Endodermal cell (in vitro differentiated cells): ENCODE data around the gene AGXT. TPM values are rescaled to one million over a fixed set of nuclear protein-coding genes. Genes with fewer than 3 reads are reported as not detected.

Experiments
- DNase-seq: peaks from one replicate; pipeline ENCODE4 v3.0.0-alpha.2; 2017
- H3K27ac ChIP-seq: 2 replicates; pipeline ENCODE4 v1.5.1; 2013; ENCODE audit warnings: mild to moderate bottlenecking, low read depth, low read length, moderate library complexity
- H3K27me3 ChIP-seq: 2 replicates; pipeline ENCODE4 v1.6.1; 2013; ENCODE audit warnings: mild to moderate bottlenecking, low read length, moderate library complexity; ENCODE audit not compliant: insufficient read depth, control insufficient read depth, poor library complexity, severe bottlenecking
- H3K36me3 ChIP-seq: 2 replicates; pipeline ENCODE4 v1.7.0; 2013; ENCODE audit warnings: mild to moderate bottlenecking, low read length, moderate library complexity; ENCODE audit not compliant: control insufficient read depth, insufficient read depth
- H3K4me1 ChIP-seq: one replicate; pipeline ENCODE4 v1.7.0; 2013; ENCODE audit warnings: low read length; ENCODE audit not compliant: control insufficient read depth, insufficient read depth
- H3K4me3 ChIP-seq: 2 replicates; pipeline ENCODE4 v1.5.1; 2013; ENCODE audit warnings: mild to moderate bottlenecking, low read length, moderate library complexity
- H3K9ac ChIP-seq: 2 replicates; pipeline ENCODE4 v1.6.1; 2013; ENCODE audit warnings: mild to moderate bottlenecking, low read length, moderate library complexity; ENCODE audit not compliant: poor library complexity, severe bottlenecking; ENCODE audit errors: extremely low read depth
- H3K9me3 ChIP-seq: 2 replicates; pipeline ENCODE4 v1.6.1; 2013; ENCODE audit warnings: mild to moderate bottlenecking, low read length, moderate library complexity; ENCODE audit not compliant: control insufficient read depth
- H3K27ac Mint-ChIP-seq: 2 replicates; pipeline ENCODE4 v1.8.0; 2020; ENCODE audit warnings: mixed read lengths
- H3K27me3 Mint-ChIP-seq: 2 replicates; pipeline ENCODE4 v1.8.0; 2021; ENCODE audit warnings: mild to moderate bottlenecking, mixed read lengths; ENCODE audit not compliant: insufficient read depth
- H3K36me3 Mint-ChIP-seq: 2 replicates; pipeline ENCODE4 v1.8.0; 2020; ENCODE audit warnings: low read depth, mixed read lengths
- H3K4me1 Mint-ChIP-seq: 2 replicates; pipeline ENCODE4 v1.8.0; 2020; ENCODE audit warnings: mixed read lengths
- H3K4me3 Mint-ChIP-seq: 2 replicates; pipeline ENCODE4 v1.8.0; 2020; ENCODE audit warnings: mild to moderate bottlenecking, moderate library complexity, mixed read lengths
- H3K9me3 Mint-ChIP-seq: 2 replicates; pipeline ENCODE4 v1.8.0; 2020; ENCODE audit warnings: mild to moderate bottlenecking, mixed read lengths
- WGBS, 2 experiments: methylation state at CpG; one replicate each; pipeline versions ENCODE4 v1.1.5 to v1.1.7; 2013; ENCODE audit warnings: missing lambda C conversion rate in 2 of 2, mixed read lengths in 1 of 2; ENCODE audit not compliant: insufficient coverage in 1 of 2, insufficient read length in 1 of 2; 5-methylcytosine and 5-hydroxymethylcytosine counted together
- total RNA-seq, 2 donors: library from RNA; stranded (reverse); fragmentation: NEBNext Ultra II Directional in 1 of 2; extraction: Animal tissue kit (Norgen Biotek cat#: 25700) in 1 of 2; gene quantifications; 2 replicates in 1 of 2; 3 replicates in 1 of 2; pipeline ENCODE4 v1.2.1, GENCODE V29; 2021
- TF ChIP-seq, protein P1 (sequence below): fragments of 200-600 bp; sonication (generic); conservative IDR thresholded peaks from 2 replicates; pipeline ENCODE4 v1.5.0; 2021; ENCODE audit warnings: antibody characterized with exemption, mild to moderate bottlenecking

AGXT gene
- total RNA-seq, 2 donors from 2014 or later: 0.31 TPM; not detected in 1

DNA sequence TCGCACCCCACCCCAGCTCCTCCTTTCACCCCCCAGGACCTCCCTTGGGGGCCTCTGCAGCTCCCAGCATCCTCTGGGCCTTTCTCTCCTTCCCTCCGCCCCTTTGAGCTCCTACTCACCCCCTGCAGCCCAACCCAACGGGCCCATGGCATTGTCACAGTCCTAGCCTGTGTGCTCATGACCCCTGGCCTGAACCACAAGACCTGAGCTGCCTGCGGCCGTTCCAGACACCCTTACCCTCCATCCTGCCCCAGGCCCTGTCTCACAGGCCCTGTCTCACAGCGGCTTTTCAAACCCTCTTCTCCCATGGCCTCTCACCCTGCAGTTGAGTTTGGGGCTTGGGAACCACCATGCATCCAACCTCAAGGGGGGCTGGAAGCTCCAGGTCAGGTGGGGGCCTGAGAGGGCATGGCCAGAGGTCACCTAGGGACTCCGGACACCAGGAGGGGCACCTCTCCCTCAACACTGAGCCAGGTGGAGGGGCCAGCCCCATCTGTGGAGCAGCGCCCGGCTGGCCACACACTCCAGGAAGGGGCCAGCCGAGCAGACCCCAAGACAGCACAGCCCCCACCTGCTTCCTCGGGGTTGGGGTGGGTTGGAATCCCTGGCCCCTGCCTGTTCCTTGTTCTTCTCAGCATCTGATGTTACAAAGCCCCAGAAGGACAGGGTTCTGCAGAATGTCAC is 20.4 kb downstream of the AGXT start:
- Histone ChIP-seq H3K9me3 (no peaks in the 10 kb centered on the region), H3K9ac (no peak overlapping the region), H3K4me3 (no peak overlapping the region), H3K27ac (no peak overlapping the region), H3K27me3 (no peaks in the 10 kb centered on the region), H3K36me3 (no peaks in the 10 kb centered on the region), H3K4me1 (peaks cover 4% of the 10 kb centered on the region)
- no peaks in the 10 kb centered on the region for H3K9me3 Mint-ChIP-seq
- no peak overlapping the region for H3K4me3 Mint-ChIP-seq
- TF ChIP-seq, protein P1, sequence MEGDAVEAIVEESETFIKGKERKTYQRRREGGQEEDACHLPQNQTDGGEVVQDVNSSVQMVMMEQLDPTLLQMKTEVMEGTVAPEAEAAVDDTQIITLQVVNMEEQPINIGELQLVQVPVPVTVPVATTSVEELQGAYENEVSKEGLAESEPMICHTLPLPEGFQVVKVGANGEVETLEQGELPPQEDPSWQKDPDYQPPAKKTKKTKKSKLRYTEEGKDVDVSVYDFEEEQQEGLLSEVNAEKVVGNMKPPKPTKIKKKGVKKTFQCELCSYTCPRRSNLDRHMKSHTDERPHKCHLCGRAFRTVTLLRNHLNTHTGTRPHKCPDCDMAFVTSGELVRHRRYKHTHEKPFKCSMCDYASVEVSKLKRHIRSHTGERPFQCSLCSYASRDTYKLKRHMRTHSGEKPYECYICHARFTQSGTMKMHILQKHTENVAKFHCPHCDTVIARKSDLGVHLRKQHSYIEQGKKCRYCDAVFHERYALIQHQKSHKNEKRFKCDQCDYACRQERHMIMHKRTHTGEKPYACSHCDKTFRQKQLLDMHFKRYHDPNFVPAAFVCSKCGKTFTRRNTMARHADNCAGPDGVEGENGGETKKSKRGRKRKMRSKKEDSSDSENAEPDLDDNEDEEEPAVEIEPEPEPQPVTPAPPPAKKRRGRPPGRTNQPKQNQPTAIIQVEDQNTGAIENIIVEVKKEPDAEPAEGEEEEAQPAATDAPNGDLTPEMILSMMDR: no peak
- no peaks in the 10 kb centered on the region for H3K27me3 Mint-ChIP-seq
- H3K27ac Mint-ChIP-seq: no peak overlapping the region
- 93 to 97% methylated on average over 6 to 11 of the region's 11 CpGs for WGBS, 2 experiments
- H3K4me1 Mint-ChIP-seq: peaks cover 5% of the 10 kb centered on the region
- H3K36me3 Mint-ChIP-seq: no peaks in the 10 kb centered on the region
- DNase-seq: no peak

DNA sequence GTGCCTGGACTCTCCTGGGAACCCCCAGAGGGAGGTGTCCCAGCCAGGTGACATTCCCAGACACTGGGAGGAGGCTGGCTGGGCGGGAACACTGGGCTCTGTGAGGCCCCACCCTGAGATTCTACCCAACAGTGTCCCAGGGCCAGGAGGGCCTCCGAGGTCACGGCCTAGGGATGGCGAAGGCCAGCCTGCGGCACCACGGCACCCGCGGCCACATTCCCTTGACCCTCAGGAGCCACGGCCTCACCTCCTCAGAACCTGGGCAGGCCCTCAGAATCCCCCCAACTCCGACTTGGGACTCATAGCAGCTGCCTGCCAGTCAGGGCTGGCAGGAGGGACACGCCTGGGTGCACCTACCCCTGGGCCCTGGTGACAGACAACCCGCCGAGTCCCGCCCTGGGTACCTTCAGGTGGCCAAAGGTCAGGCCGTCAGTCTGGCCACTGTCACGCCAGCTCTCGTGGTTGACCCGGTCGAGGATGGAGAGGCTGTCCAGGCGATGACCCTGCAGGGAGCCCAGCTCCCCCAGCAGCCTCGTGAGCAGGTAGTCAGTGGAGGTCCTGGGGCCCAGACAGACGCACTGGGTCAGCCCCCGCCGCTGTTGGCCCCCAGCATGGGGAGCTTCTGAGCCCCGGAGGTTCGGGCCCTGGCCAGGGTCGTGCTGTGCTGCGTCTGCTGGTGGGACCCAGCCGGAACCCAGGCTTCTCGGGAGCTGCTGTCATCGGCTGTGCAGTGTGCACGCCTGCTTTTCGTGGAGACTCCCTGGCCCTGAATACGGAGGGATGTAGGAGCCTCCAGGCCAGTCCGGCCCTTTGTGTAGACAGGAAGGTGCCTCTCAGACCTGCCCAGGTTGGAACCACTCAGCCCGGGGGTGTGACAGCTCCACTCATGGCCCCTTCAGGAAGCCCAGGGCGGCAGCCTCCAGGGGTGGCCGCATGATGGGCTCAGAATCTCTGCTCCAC is 21.3 kb downstream of the AGXT start:
- WGBS, 2 experiments: 91 to 96% methylated on average over 22 to 38 of the region's 38 CpGs

DNA sequence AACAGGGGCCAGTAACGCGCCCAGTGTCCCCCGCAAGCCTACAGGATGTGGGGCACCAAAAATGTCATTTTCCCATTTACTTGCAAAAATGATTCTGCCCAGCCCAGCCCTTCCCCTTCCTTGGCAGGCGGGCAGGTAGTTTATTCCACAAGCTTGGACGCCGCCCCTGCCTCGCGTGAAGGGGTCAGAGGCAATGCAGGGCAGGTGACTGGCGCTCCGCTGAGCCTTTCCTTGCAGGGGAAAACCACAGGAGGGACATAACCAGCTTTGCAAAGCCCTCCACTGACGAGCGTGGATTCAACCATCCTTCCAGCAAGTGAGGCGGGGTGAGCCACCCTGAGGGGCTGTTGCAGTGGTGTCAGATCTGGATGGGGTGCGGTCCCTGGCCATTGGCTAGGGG is 22.1 kb downstream of the AGXT start:
- H3K27ac ChIP-seq: no peak overlapping the region
- H3K4me1 ChIP-seq: no peaks in the 10 kb centered on the region
- H3K27ac Mint-ChIP-seq: no peak overlapping the region
- H3K9me3 ChIP-seq: no peaks in the 10 kb centered on the region
- H3K4me3 ChIP-seq: no peak overlapping the region
- H3K4me3 Mint-ChIP-seq: no peak overlapping the region
- no peaks in the 10 kb centered on the region for H3K9me3 Mint-ChIP-seq
- TF ChIP-seq, protein P1: no peak
- H3K36me3 Mint-ChIP-seq: no peaks in the 10 kb centered on the region
- no peaks in the 10 kb centered on the region for H3K27me3 ChIP-seq
- H3K9ac ChIP-seq: no peak overlapping the region
- no peaks in the 10 kb centered on the region for H3K36me3 ChIP-seq
- H3K27me3 Mint-ChIP-seq: no peaks in the 10 kb centered on the region
- peaks cover 2% of the 10 kb centered on the region for H3K4me1 Mint-ChIP-seq
- no peak for DNase-seq
- 88 to 91% methylated on average over 6 to 14 of the region's 14 CpGs for WGBS, 2 experiments

More for the DNA sequence above, 21.3 kb downstream of the AGXT start:
- Mint-ChIP-seq H3K9me3 (no peaks in the 10 kb centered on the region), H3K27me3 (no peaks in the 10 kb centered on the region), H3K4me1 (peaks cover 5% of the 10 kb centered on the region), H3K27ac (no peak overlapping the region), H3K36me3 (no peaks in the 10 kb centered on the region), H3K4me3 (no peak overlapping the region)
- peaks cover 4% of the 10 kb centered on the region for H3K4me1 ChIP-seq
- H3K27me3 ChIP-seq: no peaks in the 10 kb centered on the region
- no peaks in the 10 kb centered on the region for H3K9me3 ChIP-seq
- H3K4me3 ChIP-seq: no peak overlapping the region
- DNase-seq: no peak
- no peak overlapping the region for H3K27ac ChIP-seq
- TF ChIP-seq, protein P1: no peak
- H3K9ac ChIP-seq: no peak overlapping the region
- no peaks in the 10 kb centered on the region for H3K36me3 ChIP-seq
